Fibroblast of mammary gland (primary cell): Measurements from ENCODE around the gene ANKRD18A.
A peak's percentile ranks its signal among the peaks of the same experiment; 100 is the strongest.

Experiments
- DNase-seq: peaks from one replicate; pipeline ENCODE4 v3.0.0-alpha.2; 2010; ENCODE audit warnings: low read depth
- H3K4me3 ChIP-seq: 2 replicates; pipeline ENCODE4 v1.5.1; 2011; ENCODE audit warnings: low read depth, mild to moderate bottlenecking, low read length, moderate library complexity; ENCODE audit not compliant: control insufficient read depth
- TF ChIP-seq, protein P1 (sequence below): conservative IDR thresholded peaks from 2 replicates; pipeline ENCODE4 v1.5.1; 2011; ENCODE audit warnings: low read depth, low read length, inconsistent platforms; ENCODE audit not compliant: control insufficient read depth, insufficient read depth

Gene ANKRD18A

DNA sequence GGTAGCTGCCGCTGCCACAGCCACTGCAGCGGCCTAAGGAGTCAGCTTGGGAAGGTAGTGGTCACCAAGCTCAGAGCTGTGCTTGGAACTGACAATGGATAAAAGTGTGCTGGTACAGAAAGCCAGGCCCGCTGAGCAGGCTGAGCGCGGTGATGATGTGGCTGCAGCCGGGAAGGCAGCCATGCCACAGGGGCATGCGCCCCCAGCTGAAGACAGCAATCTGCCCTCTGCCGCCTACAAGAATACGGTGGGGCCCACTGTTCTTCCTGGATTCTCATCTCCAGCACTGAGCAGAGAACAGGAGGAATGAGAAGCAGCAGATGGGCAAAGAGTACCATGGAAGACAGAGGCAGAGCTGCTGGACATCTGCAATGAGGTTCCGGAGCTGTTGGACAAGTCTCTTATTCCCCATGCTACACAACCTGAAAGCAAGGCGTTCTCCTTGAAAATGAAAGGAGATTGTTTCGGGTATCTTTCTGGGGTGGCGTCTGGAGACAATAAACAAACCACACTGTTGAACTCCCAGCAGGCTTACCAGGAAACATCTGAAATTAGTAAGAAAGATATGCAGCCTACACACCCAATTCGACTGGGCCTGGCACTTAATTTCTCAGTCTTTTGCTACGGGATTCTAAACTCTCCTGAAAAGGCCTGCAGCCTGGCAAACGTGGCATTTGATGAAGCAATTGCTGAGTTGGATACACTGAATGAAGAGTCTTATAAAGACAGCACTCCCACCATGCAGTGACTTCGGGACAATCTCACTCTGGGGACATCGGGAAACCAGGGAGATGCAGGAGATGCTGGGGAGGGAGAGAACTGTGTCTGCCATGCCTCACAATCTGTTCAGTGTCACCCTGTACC, 22.8 kb upstream of the ANKRD18A start:
- no peak for DNase-seq
- TF ChIP-seq, protein P1, sequence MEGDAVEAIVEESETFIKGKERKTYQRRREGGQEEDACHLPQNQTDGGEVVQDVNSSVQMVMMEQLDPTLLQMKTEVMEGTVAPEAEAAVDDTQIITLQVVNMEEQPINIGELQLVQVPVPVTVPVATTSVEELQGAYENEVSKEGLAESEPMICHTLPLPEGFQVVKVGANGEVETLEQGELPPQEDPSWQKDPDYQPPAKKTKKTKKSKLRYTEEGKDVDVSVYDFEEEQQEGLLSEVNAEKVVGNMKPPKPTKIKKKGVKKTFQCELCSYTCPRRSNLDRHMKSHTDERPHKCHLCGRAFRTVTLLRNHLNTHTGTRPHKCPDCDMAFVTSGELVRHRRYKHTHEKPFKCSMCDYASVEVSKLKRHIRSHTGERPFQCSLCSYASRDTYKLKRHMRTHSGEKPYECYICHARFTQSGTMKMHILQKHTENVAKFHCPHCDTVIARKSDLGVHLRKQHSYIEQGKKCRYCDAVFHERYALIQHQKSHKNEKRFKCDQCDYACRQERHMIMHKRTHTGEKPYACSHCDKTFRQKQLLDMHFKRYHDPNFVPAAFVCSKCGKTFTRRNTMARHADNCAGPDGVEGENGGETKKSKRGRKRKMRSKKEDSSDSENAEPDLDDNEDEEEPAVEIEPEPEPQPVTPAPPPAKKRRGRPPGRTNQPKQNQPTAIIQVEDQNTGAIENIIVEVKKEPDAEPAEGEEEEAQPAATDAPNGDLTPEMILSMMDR: no peak
- no peak overlapping the region for H3K4me3 ChIP-seq

DNA sequence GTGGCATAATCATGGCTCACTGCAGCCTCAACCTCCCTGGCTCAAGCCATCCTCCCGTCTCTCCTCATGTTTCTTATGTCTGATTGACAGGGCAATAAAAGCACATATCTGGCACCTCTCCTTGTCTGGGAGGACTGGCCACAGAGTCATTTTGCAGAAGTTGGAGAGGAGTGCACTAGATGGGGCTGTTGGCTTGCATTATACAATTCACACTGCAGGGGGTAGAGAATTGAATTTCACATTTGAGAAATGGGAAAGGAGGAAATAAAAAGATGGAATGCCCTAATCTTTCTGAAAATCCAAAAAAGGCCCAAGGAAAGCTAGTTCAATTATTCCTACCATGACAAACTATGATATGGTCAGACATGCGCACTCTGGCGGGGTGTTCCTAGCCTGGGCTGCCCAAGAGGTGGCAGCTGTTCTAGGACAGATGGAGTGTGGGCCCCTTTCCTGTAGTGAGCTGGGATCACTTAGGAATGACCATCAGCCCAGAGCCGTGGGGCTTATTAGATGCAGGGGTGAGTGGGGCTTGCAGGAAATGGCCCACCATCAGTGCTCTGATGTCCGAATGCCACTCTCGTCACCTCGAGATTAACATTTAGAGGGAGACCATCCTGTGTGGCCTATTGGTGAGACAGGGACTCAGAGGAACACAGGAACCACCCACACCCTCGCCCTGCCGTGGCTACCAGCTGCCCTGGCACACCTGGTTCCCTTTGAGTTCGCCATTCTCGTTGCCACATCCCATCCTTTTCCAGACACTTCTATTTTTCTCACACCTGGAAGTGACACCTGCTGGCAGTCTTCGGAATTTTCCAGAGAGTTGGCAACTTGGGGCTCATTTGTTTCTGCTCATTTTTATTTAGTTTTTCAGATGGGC, 21.8 kb upstream of the ANKRD18A start:
- H3K4me3 ChIP-seq: no peak overlapping the region
- DNase-seq: peak; percentile 44
- TF ChIP-seq, protein P1: peak; percentile 43

DNA sequence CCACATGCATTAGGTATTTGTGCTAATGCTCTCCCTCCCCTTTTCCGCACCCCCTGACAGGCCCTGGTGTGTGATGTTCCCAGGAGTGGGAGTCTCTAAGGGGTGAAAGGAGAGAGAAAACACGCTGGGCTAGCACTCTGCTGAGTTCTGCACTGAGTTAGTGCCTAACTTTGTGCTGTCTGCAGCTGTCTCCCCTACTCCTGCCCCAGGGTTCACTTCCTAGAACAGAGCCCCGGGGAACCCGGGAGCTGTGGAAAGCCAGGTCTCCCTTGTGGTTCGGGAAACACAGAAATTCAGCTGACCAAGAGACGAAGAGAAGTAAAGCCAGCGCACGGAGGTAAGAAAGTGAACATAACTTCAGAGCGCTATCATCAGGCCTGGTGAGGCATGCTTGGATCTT, 20.7 kb upstream of the ANKRD18A start:
- TF ChIP-seq, protein P1: no peak
- no peak for DNase-seq
- H3K4me3 ChIP-seq: no peak overlapping the region

DNA sequence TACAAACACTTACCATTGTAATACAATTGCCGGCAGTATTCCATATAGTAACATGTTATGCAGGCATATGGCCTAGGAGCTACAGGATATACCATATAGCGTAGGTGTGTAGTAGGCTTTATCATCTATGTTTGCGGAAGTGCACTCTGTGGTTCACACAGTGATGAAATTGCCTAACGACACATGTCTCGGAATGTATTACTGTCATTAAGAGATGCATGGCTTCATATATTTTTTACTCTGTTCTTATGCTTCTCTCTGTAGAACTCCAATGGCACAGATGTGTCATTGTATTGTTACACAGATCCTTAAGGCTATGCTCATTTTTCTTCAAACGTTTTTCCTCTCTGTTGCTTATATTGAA, 19.2 kb upstream of the ANKRD18A start:
- DNase-seq: no peak
- TF ChIP-seq, protein P1: no peak
- H3K4me3 ChIP-seq: no peak overlapping the region

DNA sequence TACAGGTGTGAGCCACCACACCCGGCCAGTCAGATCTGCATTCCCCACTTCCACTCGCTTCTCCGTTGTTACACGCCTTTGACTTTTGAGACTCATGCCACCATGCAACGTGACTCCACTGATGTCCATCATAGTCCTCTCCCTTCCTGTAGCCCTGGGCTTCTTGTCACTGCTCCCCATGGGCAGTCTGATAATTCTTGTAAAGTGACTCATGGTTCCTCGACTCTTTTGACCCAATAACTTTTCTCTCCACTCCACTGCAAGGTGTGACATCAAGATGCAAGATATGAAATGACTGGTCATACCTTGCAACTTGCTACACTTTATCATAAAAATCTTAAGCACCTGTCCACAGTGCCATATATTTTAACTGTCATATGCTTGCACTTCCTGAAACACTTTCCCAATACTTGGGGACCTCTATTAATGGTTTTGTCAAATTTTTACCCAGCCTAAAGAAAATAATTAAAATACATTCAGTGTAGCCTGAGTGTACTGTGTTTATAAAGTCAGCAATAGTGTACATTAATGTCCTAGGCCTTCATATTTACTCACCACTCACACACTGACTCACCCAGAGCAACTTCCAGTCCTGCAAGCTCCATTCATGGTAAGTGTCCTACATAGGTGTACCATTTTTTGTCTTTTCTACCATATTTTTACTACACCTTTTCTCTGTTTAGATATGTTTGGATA, 18.6 kb upstream of the ANKRD18A start:
- TF ChIP-seq, protein P1: no peak
- no peak overlapping the region for H3K4me3 ChIP-seq
- DNase-seq: no peak

DNA sequence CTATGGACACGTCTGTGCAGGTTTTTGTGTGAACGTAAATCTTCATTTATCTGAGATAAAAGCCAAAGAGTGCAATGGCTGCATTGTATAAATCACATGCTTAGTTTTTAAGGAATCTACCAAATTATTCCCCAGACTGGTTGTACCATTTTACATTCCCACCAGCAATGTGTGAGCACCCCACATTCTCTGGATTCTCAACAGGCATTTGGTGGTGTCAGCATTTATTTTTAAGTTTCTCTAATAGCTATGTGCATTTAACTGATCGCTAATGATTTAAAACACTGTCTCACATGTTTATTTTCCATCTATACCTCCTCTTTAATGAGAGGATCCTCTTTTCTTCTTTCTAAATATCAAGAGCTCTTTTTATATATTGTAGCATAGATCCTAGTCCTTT, 13.9 kb upstream of the ANKRD18A start:
- DNase-seq: no peak
- TF ChIP-seq, protein P1: no peak
- no peak overlapping the region for H3K4me3 ChIP-seq
